GM19452 (cell line): Measurements from ENCODE around the gene KCND3.

Experiments
- ATAC-seq: cut with Tn5 transposase; IDR thresholded peaks from one replicate; pipeline ENCODE4 v1.9.1; 2021; ENCODE audit not compliant: unreplicated experiment

KCND3 gene

DNA sequence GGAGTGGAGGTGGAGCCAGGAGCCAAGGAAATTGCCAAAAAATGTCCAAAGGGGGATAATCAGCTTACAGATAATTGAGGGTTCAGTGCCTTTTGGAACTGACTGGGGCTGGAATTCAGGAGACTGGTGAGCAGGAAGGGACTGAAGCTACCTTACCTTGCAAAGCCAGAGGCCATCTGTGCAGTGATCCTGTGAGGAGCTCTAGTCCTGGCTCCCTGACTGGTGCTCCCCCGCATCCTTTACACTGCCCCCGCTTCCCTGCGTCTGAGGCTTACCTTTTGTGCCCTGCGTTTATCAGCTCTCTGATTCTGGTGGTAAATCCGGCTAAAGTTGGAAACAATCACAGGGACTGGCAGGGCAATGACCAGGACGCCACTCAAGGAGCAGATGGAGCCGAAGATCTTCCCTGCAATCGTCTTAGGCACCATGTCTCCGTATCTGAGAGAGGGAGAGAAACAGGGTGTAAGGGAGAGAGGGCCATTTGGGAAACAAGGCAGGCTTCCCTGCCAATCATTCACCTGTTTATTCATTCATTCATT, 202.7 kb downstream of the KCND3 start:
- ATAC-seq = no peak

- ATAC-seq = no peak
Measured at GRCh38 chr1:111784273-111784901, 205.1 kb downstream of the KCND3 start.

DNA sequence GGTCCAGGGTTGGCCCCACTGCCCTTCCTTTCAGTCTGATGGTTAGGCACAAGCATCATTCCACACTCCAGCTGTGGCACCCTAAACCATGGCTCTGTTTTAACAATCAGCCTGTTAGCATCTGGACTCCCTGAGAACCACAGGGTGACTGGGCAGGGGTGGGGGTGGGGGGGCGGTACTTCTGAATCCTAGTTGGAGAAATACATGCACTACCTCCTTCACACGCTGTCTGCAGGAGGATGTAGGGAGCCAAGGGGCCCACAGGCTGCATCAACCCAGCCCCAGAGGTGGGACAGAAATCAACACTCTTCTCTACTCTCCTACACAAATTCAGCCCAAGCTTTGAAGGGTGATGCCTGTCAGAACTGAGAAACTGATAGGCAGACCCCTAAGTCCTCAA, 209.9 kb downstream of the KCND3 start:
- no peak for ATAC-seq

- ATAC-seq = no peak
Measured at GRCh38 chr1:111778541-111779051, 210.9 kb downstream of the KCND3 start.

DNA sequence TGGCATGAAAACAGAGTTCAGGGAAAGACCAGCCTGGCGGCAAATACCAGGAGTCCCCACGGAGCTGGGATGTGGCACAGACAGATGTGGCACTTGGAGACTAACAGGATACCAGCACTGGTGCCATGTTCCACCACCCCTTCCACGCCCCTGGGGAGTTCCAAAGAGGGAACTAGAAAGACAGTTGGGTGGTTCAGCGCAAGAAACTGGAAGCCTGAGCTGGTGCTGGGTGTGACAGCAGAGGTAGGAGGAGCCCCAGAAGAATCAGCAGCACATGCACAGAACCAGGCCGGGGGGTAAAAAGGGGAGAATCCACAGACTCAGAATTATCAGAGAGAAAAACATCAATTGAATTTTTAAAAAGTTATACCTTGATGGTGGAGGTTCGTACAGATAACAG, 211.4 kb downstream of the KCND3 start:
- ATAC-seq = no peak

- no peak for ATAC-seq
Measured at GRCh38 chr1:111777301-111777700, 212.2 kb downstream of the KCND3 start.

GRCh38 chr1:111776861-111777260, 212.6 kb downstream of the KCND3 start:
- ATAC-seq = no peak

DNA sequence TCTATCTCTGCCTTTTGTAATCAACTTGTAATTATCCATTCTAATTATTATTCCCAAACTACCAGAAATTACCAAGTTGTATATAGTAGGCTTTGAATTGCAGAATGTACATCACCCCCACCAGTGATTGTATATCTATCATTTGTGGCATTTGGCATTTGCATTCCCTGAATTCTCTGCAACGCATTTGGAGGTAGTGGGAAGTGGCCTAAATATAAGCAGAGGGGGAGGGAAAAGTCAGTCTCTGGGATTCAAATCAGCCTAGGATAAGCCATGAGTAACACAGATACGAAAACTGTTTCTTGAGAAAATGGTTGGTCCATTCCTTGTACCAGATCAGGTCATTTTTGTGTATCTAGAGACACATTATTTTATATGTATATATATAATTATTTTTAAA, 213.1 kb downstream of the KCND3 start:
- no peak for ATAC-seq

GRCh38 chr1:111775966-111776365, 213.5 kb downstream of the KCND3 start:
- ATAC-seq = no peak

DNA sequence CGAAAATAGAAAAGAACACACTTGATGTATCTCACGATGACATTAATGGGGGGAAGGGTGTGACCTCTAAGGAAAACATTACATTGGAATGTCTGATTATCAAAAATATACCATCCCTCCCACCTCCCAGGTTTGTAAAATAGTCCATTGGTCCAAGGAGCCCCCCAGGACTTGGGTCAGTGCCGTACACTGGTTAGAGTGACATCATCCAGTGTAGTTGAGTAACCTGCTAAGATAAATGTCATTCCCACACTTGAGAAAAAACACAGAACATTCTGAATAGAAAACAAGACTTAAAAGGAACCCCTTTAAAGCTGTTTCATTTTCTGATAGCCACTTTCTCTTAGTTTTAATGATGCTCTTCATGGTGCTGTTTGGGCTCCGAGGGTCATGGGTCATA, 218.6 kb downstream of the KCND3 start:
- no peak for ATAC-seq

- no peak for ATAC-seq
Measured at GRCh38 chr1:111769517-111770146, 219.8 kb downstream of the KCND3 start.

GRCh38 chr1:111768625-111769024, 220.8 kb downstream of the KCND3 start:
- no peak for ATAC-seq

- ATAC-seq = no peak
Measured at GRCh38 chr1:111768023-111768422, 221.4 kb downstream of the KCND3 start.

GRCh38 chr1:111762332-111762731, 227.1 kb downstream of the KCND3 start:
- no peak for ATAC-seq

- ATAC-seq = no peak
Measured at GRCh38 chr1:111761717-111762116, 227.8 kb downstream of the KCND3 start.

DNA sequence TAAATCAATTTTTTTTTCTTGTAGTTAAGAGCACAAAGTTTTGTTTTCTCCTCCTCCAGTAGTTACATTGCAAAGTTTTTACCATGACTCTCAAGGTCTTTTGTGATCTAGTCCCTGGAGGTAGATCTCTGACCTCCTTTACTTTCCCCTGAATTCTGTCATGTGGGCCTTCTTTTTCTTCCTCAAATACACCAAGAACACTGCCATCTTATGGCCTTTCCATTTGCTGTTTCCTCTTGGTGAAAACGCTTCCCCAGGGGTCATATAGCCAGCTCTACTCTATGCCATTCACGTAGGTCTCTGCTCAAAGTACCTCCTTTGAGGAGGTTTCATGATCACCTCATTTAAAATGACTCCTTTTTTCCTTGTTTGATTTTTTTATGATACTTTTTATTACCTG, 231.1 kb downstream of the KCND3 start:
- no peak for ATAC-seq

GRCh38 chr1:111756124-111756513, 233.3 kb downstream of the KCND3 start:
- ATAC-seq = no peak

GRCh38 chr1:111755331-111756123, 233.9 kb downstream of the KCND3 start, which contains the start of gene DDX20:
DDX20 (plus strand) TSS chr1:111755901; CDS start chr1:111755925, 24 bp downstream.
- ATAC-seq = peak; percentile 87

DNA sequence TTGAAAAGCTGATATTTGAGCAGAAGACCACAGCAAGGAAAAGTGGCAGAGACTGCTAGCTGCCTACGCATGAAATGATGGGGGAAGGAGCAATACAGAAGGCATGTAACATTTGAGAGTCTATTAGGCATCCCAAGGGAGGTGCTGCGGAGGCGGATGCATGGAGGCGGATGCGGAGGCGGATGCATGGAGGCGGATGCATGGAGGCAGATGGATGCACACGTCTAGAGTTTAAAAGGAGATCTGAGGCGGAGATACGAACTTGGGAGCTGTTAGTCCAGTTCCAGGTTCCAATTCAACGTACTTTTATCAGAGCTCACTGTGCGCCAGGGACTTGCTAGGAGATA, 234.5 kb downstream of the KCND3 start:
- no peak for ATAC-seq

DNA sequence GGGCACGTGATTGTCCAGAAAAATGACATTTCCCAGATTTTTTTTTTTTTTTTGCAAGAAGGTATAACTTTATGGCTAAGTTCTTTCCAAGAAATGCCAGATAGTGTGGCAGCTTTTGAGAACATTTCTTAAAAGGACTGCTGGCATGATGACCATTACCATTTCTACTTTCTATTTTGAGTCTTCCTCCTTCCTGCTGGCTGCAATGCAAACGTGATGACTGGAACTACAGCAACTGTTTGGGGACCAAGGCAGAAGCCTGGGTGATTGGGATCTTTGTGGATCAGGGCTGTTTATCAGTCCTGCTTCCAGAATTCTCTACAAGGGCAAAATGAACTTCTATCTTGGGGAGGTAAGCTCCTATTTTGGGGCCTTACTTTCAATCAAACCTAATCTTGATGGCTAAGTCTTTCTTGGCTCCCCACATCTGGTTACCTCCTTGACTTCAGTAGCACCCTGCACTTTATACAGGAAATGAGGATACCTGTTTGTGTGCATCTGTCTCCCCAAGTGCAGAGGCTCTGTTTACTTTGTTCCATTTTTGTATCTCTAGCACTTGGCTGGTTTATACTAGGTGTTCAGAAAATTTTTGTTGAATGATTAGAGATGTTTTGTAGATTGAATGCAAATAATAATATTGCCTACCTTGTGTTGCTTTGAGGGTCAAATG, 237.4 kb downstream of the KCND3 start:
- ATAC-seq = no peak

GRCh38 chr1:111750856-111751255, 238.6 kb downstream of the KCND3 start:
- no peak for ATAC-seq
